WTC11 (cell line): ENCODE measurements around the gene P2RX1. TPM values are rescaled to one million over a fixed set of nuclear protein-coding genes. Genes with fewer than 3 reads are reported as not detected.

Experiments
- ATAC-seq: fragments of 200-7000 bp; cut with Tn5 transposase; 2 replicates; pipeline ENCODE4 v1.10.0; 2021; ENCODE audit warnings: mild to moderate bottlenecking, moderate library complexity
- CTCF ChIA-PET: fragments of 300-600 bp; sonication (Branson Sonifier 250); formaldehyde crosslinking; loops from one replicate; lab custom pipeline; 2021; ENCODE audit warnings: antibody characterized with exemption; lab: Charles Lee
- POLR2A ChIA-PET: fragments of 350-600 bp; sonication (Branson Sonifier 250); formaldehyde crosslinking; loops from one replicate; lab custom pipeline; 2021; ENCODE audit warnings: antibody characterized with exemption; lab: Charles Lee
- DNase-seq: peaks from one replicate; pipeline ENCODE4 v3.0.0; 2021; ENCODE audit warnings: low spot score
- H3K27ac Mint-ChIP-seq: 2 replicates; pipeline ENCODE4 v1.8.0; 2021; ENCODE audit warnings: mixed read lengths
- H3K27me3 Mint-ChIP-seq: 2 replicates; pipeline ENCODE4 v1.8.0; 2021; ENCODE audit warnings: low read depth, mild to moderate bottlenecking, moderate library complexity, mixed read lengths
- H3K36me3 Mint-ChIP-seq: 2 replicates; pipeline ENCODE4 v1.8.0; 2021; ENCODE audit warnings: mixed read lengths
- H3K4me1 Mint-ChIP-seq: 2 replicates; pipeline ENCODE4 v1.8.0; 2022; ENCODE audit warnings: mixed read lengths
- H3K4me3 Mint-ChIP-seq: 2 replicates; pipeline ENCODE4 v1.8.0; 2021; ENCODE audit warnings: mild to moderate bottlenecking, moderate library complexity, mixed read lengths
- H3K9me3 Mint-ChIP-seq: 2 replicates; pipeline ENCODE4 v1.8.0; 2021; ENCODE audit warnings: mixed read lengths
- ATF1 ChIP-seq: sonication (generic); formaldehyde crosslinking; IDR thresholded peaks from 2 replicates; pipeline ENCODE4 v1.8.1; 2023; ENCODE audit warnings: mild to moderate bottlenecking, moderate library complexity, missing genetic modification reagents
- CREB1 ChIP-seq: sonication (generic); formaldehyde crosslinking; IDR thresholded peaks from 2 replicates; pipeline ENCODE4 v1.8.0; 2023; ENCODE audit warnings: mild to moderate bottlenecking, missing genetic modification reagents
- CREM ChIP-seq: sonication (generic); formaldehyde crosslinking; IDR thresholded peaks from 2 replicates; pipeline ENCODE4 v1.8.1; 2022; ENCODE audit warnings: mild to moderate bottlenecking, missing genetic modification reagents, moderate library complexity
- GABPB1 ChIP-seq: sonication (generic); formaldehyde crosslinking; IDR thresholded peaks from 2 replicates; pipeline ENCODE4 v1.8.1; 2023; ENCODE audit warnings: mild to moderate bottlenecking, missing genetic modification reagents
- KAT7 ChIP-seq: sonication (generic); formaldehyde crosslinking; IDR thresholded peaks from 2 replicates; pipeline ENCODE4 v1.8.1; 2023; ENCODE audit warnings: missing genetic modification reagents, mild to moderate bottlenecking, borderline replicate concordance
- MXD4 ChIP-seq: fragments of 250-450 bp; sonication (Bioruptor Pico); IDR thresholded peaks from 2 replicates; pipeline ENCODE4 v1.8.0; 2021; ENCODE audit warnings: mild to moderate bottlenecking, moderate library complexity, borderline replicate concordance
- NR1H2 ChIP-seq: sonication (generic); formaldehyde crosslinking; IDR thresholded peaks from 2 replicates; pipeline ENCODE4 v1.9.0; 2021; ENCODE audit warnings: mild to moderate bottlenecking, moderate library complexity, missing genetic modification reagents
- NR2C2 ChIP-seq: sonication (generic); formaldehyde crosslinking; IDR thresholded peaks from 2 replicates; pipeline ENCODE4 v1.8.0; 2022; ENCODE audit warnings: mild to moderate bottlenecking, missing genetic modification reagents
- OVOL2 ChIP-seq: fragments of 250-450 bp; sonication (Bioruptor Pico); IDR thresholded peaks from 2 replicates; pipeline ENCODE4 v1.9.0; 2021; ENCODE audit warnings: mild to moderate bottlenecking, borderline replicate concordance
- TCF7 ChIP-seq: sonication (generic); formaldehyde crosslinking; IDR thresholded peaks from 2 replicates; pipeline ENCODE4 v1.8.0; 2022; ENCODE audit warnings: mild to moderate bottlenecking, low read depth, missing genetic modification reagents, moderate library complexity
- ZNF219 ChIP-seq: sonication (generic); formaldehyde crosslinking; IDR thresholded peaks from 2 replicates; pipeline ENCODE4 v1.8.0; 2023; ENCODE audit warnings: missing genetic modification reagents, mild to moderate bottlenecking, borderline replicate concordance
- total RNA-seq: library from RNA; stranded (reverse); gene quantifications from 3 replicates; pipeline ENCODE4 v1.2.3, GENCODE V29; 2021
- TF ChIP-seq, protein P1 (sequence below): sonication (generic); formaldehyde crosslinking; IDR thresholded peaks from 2 replicates; pipeline ENCODE4 v1.8.1; 2022; ENCODE audit warnings: low read depth, missing genetic modification reagents, borderline replicate concordance
- TF ChIP-seq, protein P2 (sequence below): fragments of 250-450 bp; sonication (Bioruptor Pico); conservative IDR thresholded peaks from 2 replicates; pipeline ENCODE4 v1.9.0; 2021; ENCODE audit warnings: mild to moderate bottlenecking
- TF ChIP-seq, protein P3 (sequence below): sonication (generic); formaldehyde crosslinking; IDR thresholded peaks from 2 replicates; pipeline ENCODE4 v1.8.1; 2022; ENCODE audit warnings: missing genetic modification reagents, borderline replicate concordance
- TF ChIP-seq, protein P4 (sequence below): fragments of 200-600 bp; IDR thresholded peaks from 2 replicates; pipeline ENCODE4 v1.8.0; 2022; ENCODE audit warnings: antibody characterized with exemption
- TF ChIP-seq, protein P5 (sequence below): fragments of 250-450 bp; sonication (Bioruptor Pico); IDR thresholded peaks from 2 replicates; pipeline ENCODE4 v1.9.0; 2021; ENCODE audit warnings: moderate library complexity, mild to moderate bottlenecking, inconsistent platforms, borderline replicate concordance
- TF ChIP-seq, protein P6 (sequence below): sonication (generic); formaldehyde crosslinking; IDR thresholded peaks from 2 replicates; pipeline ENCODE4 v1.8.0; 2022; ENCODE audit warnings: mild to moderate bottlenecking, missing genetic modification reagents
- TF ChIP-seq, protein P7 (sequence below): sonication (generic); formaldehyde crosslinking; IDR thresholded peaks from 2 replicates; pipeline ENCODE4 v1.8.1; 2023; ENCODE audit warnings: mild to moderate bottlenecking, missing genetic modification reagents, borderline replicate concordance
- TF ChIP-seq, protein P8 (sequence below): sonication (generic); formaldehyde crosslinking; IDR thresholded peaks from 2 replicates; pipeline ENCODE4 v1.8.0; 2022; ENCODE audit warnings: mild to moderate bottlenecking, missing genetic modification reagents

Gene P2RX1
- total RNA-seq, 1 experiment from 2014 or later: 0.07 TPM

DNA sequence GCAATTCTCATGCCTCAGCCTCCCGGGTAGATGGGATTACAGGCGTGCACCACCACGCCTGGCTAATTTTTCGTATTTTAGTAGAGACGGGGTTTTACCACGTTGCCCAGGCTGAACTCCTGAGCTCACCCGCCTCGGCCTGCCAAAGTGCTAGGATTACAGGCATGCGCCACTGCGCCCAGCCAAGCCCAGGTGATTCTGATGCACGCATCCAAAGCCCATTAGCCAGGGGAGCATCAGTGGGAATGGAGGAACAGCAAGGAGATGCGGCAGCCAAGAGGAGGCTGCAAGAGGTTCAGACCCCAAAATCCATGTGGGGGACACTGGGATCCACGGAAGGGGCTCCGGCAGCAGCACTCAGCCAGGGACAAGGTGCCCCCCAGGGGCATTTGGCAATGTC is 35.9 kb upstream of the P2RX1 start (continued):
- TF ChIP-seq, protein P1, sequence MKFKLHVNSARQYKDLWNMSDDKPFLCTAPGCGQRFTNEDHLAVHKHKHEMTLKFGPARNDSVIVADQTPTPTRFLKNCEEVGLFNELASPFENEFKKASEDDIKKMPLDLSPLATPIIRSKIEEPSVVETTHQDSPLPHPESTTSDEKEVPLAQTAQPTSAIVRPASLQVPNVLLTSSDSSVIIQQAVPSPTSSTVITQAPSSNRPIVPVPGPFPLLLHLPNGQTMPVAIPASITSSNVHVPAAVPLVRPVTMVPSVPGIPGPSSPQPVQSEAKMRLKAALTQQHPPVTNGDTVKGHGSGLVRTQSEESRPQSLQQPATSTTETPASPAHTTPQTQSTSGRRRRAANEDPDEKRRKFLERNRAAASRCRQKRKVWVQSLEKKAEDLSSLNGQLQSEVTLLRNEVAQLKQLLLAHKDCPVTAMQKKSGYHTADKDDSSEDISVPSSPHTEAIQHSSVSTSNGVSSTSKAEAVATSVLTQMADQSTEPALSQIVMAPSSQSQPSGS (CRISPR knock-in tag): no peak

DNA sequence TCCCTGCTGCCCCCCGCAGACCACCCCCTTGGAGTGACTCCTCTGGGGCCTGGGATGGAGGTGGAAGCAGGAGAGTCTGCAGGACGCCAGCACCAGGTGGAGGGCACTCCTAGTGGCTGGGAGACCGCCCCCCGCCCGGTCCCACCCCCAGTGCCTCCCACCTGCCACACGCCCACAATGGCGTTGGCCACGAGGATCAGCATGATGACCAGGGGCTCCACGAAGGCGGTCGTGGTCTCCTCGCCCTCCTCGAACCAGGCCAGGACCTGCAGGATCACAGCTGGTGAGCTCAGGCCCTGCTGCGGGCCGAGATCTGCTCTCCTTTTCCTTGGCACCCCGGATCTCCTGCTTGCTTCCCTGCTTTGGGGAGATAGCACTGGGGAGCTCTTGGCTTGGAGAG is 35.2 kb upstream of the P2RX1 start:
- CTCF ChIA-PET: no interaction called here
- no peaks in the 10 kb centered on the region for H3K9me3 Mint-ChIP-seq

More for the DNA sequence above, 35.2 kb upstream of the P2RX1 start:
- ATAC-seq (no peak), DNase-seq (no peak)
- H3K4me3 Mint-ChIP-seq: no peak overlapping the region
- TF ChIP-seq, protein P2, sequence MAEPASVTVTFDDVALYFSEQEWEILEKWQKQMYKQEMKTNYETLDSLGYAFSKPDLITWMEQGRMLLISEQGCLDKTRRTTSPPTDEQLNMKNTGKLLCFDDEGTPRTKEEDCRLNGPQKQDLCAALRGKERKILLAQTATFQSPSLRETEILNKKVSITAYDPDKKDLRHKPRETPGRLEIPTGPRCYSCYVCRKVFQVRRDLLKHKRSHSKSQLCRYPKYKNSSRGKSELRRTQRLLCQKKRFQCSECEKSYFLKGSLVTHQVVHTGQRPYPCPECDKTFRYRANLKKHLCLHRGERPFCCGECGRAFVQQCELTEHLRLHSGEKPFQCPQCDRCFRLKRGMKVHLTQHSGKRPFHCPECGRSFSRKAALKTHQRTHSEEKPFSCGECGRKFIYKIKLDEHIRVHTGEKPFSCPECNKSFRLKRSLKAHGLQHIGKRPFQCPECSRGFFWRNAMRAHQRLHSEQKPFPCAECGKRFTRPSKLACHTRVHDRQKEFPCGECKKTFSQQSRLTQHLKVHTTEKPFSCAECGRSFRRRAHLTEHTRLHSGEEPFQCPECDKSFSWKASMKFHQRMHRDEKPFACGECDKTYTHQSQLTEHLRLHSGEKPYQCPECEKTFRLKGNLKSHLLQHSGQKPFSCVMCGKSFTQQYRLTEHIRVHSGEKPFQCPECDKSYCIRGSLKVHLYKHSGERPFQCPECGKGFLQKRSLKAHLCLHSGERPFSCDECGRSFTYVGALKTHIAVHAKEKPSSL (CRISPR knock-in tag): no peak
- TF ChIP-seq TCF7 (CRISPR knock-in tag) (no peak), ATF1 (CRISPR knock-in tag) (no peak), KAT7 (CRISPR knock-in tag) (no peak), GABPB1 (CRISPR knock-in tag) (no peak), ZNF219 (no peak), OVOL2 (CRISPR knock-in tag) (no peak), NR1H2 (CRISPR knock-in tag) (no peak), MXD4 (no peak), CREM (CRISPR knock-in tag) (no peak), NR2C2 (no peak), CREB1 (CRISPR knock-in tag) (no peak)
- TF ChIP-seq, protein P3, sequence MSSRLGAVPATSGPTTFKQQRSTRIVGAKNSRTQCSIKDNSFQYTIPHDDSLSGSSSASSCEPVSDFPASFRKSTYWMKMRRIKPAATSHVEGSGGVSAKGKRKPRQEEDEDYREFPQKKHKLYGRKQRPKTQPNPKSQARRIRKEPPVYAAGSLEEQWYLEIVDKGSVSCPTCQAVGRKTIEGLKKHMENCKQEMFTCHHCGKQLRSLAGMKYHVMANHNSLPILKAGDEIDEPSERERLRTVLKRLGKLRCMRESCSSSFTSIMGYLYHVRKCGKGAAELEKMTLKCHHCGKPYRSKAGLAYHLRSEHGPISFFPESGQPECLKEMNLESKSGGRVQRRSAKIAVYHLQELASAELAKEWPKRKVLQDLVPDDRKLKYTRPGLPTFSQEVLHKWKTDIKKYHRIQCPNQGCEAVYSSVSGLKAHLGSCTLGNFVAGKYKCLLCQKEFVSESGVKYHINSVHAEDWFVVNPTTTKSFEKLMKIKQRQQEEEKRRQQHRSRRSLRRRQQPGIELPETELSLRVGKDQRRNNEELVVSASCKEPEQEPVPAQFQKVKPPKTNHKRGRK (CRISPR knock-in tag): no peak
- TF ChIP-seq, protein P4, sequence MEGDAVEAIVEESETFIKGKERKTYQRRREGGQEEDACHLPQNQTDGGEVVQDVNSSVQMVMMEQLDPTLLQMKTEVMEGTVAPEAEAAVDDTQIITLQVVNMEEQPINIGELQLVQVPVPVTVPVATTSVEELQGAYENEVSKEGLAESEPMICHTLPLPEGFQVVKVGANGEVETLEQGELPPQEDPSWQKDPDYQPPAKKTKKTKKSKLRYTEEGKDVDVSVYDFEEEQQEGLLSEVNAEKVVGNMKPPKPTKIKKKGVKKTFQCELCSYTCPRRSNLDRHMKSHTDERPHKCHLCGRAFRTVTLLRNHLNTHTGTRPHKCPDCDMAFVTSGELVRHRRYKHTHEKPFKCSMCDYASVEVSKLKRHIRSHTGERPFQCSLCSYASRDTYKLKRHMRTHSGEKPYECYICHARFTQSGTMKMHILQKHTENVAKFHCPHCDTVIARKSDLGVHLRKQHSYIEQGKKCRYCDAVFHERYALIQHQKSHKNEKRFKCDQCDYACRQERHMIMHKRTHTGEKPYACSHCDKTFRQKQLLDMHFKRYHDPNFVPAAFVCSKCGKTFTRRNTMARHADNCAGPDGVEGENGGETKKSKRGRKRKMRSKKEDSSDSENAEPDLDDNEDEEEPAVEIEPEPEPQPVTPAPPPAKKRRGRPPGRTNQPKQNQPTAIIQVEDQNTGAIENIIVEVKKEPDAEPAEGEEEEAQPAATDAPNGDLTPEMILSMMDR: no peak
- TF ChIP-seq, protein P1 (CRISPR knock-in tag): no peak
- TF ChIP-seq, protein P5, sequence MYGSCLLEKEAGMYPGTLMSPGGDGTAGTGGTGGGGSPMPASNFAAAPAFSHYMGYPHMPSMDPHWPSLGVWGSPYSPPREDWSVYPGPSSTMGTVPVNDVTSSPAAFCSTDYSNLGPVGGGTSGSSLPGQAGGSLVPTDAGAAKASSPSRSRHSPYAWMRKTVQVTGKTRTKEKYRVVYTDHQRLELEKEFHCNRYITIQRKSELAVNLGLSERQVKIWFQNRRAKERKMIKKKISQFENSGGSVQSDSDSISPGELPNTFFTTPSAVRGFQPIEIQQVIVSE: no peak
- TF ChIP-seq, protein P6, sequence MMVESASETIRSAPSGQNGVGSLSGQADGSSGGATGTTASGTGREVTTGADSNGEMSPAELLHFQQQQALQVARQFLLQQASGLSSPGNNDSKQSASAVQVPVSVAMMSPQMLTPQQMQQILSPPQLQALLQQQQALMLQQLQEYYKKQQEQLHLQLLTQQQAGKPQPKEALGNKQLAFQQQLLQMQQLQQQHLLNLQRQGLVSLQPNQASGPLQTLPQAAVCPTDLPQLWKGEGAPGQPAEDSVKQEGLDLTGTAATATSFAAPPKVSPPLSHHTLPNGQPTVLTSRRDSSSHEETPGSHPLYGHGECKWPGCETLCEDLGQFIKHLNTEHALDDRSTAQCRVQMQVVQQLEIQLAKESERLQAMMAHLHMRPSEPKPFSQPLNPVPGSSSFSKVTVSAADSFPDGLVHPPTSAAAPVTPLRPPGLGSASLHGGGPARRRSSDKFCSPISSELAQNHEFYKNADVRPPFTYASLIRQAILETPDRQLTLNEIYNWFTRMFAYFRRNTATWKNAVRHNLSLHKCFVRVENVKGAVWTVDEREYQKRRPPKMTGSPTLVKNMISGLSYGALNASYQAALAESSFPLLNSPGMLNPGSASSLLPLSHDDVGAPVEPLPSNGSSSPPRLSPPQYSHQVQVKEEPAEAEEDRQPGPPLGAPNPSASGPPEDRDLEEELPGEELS (CRISPR knock-in tag): no peak
- TF ChIP-seq, protein P7, sequence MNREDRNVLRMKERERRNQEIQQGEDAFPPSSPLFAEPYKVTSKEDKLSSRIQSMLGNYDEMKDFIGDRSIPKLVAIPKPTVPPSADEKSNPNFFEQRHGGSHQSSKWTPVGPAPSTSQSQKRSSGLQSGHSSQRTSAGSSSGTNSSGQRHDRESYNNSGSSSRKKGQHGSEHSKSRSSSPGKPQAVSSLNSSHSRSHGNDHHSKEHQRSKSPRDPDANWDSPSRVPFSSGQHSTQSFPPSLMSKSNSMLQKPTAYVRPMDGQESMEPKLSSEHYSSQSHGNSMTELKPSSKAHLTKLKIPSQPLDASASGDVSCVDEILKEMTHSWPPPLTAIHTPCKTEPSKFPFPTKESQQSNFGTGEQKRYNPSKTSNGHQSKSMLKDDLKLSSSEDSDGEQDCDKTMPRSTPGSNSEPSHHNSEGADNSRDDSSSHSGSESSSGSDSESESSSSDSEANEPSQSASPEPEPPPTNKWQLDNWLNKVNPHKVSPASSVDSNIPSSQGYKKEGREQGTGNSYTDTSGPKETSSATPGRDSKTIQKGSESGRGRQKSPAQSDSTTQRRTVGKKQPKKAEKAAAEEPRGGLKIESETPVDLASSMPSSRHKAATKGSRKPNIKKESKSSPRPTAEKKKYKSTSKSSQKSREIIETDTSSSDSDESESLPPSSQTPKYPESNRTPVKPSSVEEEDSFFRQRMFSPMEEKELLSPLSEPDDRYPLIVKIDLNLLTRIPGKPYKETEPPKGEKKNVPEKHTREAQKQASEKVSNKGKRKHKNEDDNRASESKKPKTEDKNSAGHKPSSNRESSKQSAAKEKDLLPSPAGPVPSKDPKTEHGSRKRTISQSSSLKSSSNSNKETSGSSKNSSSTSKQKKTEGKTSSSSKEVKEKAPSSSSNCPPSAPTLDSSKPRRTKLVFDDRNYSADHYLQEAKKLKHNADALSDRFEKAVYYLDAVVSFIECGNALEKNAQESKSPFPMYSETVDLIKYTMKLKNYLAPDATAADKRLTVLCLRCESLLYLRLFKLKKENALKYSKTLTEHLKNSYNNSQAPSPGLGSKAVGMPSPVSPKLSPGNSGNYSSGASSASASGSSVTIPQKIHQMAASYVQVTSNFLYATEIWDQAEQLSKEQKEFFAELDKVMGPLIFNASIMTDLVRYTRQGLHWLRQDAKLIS (CRISPR knock-in tag): no peak
- TF ChIP-seq, protein P8, sequence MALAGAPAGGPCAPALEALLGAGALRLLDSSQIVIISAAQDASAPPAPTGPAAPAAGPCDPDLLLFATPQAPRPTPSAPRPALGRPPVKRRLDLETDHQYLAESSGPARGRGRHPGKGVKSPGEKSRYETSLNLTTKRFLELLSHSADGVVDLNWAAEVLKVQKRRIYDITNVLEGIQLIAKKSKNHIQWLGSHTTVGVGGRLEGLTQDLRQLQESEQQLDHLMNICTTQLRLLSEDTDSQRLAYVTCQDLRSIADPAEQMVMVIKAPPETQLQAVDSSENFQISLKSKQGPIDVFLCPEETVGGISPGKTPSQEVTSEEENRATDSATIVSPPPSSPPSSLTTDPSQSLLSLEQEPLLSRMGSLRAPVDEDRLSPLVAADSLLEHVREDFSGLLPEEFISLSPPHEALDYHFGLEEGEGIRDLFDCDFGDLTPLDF (CRISPR knock-in tag): no peak
- POLR2A ChIA-PET: no interaction called here
- H3K27ac Mint-ChIP-seq: no peak overlapping the region
- H3K27me3 Mint-ChIP-seq: no peaks in the 10 kb centered on the region
- no peaks in the 10 kb centered on the region; the same call in 1 of the 2 replicates for H3K36me3 Mint-ChIP-seq
- H3K4me1 Mint-ChIP-seq: peaks cover 17% of the 10 kb centered on the region
